Measurements from ENCODE around the gene TET2. TPM values are rescaled to one million over a fixed set of nuclear protein-coding genes. Genes with fewer than 3 reads are reported as not detected.

Gene TET2
- total RNA-seq = 10 to 100 TPM; 41.8 to 87.4 TPM

DNA sequence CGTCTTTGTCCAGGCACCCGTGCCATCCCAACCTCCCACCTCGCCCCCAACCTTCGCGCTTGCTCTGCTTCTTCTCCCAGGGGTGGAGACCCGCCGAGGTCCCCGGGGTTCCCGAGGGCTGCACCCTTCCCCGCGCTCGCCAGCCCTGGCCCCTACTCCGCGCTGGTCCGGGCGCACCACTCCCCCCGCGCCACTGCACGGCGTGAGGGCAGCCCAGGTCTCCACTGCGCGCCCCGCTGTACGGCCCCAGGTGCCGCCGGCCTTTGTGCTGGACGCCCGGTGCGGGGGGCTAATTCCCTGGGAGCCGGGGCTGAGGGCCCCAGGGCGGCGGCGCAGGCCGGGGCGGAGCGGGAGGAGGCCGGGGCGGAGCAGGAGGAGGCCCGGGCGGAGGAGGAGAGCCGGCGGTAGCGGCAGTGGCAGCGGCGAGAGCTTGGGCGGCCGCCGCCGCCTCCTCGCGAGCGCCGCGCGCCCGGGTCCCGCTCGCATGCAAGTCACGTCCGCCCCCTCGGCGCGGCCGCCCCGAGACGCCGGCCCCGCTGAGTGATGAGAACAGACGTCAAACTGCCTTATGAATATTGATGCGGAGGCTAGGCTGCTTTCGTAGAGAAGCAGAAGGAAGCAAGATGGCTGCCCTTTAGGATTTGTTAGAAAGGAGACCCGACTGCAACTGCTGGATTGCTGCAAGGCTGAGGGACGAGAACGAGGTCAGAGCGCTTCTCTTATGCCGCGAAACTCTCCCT lies at the start of gene TET2:
TSS of gene TET2 (plus strand) at position 601 of the 740 bp plus-strand sequence. CDS start 87,067 bp downstream, outside the sequence.
- H3K4me3 Mint-ChIP-seq = peak within 1 kb of the TSS; percentile 100
- no peaks in the 10 kb centered on the region for H3K9me3 Mint-ChIP-seq
- peaks cover 53% of the 10 kb centered on the region for H3K36me3 Mint-ChIP-seq (ENCODE audit: low read depth)
- ATAC-seq (replicated peaks) = peak; percentile 91
- peak within 1 kb of the TSS; percentile 100 for H3K27ac Mint-ChIP-seq
- peaks cover 20% of the 10 kb centered on the region for H3K4me1 Mint-ChIP-seq
- H3K27me3 Mint-ChIP-seq = no peaks in the 10 kb centered on the region

DNA sequence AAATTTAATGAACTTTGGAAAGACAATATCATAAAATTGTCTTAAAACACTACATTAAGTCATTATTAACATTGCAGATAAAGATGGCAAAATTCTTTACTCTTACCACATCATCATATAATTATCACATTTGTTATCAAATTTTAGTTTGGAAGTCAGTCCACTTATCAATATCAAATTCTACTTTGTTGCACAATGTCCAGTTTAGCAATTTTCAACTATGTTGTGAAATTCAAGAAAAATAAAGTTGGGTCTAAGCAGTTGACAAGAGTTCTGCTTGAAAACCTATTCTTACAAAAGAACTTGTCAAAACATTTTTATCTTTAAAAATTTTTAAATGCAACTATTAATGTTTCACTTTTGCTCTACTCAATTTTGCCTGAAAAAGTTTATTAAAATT lies 44.7 kb upstream of the TET2 start:
- ATAC-seq (replicated peaks) = no peak
- peaks cover 12% of the 10 kb centered on the region for H3K9me3 Mint-ChIP-seq
- peaks cover 3% of the 10 kb centered on the region for H3K4me1 Mint-ChIP-seq
- H3K4me3 Mint-ChIP-seq = no peak overlapping the region
- H3K36me3 Mint-ChIP-seq (ENCODE audit: low read depth) = no peaks in the 10 kb centered on the region
- H3K27me3 Mint-ChIP-seq = peaks cover 3% of the 10 kb centered on the region
- H3K27ac Mint-ChIP-seq = no peak overlapping the region

DNA sequence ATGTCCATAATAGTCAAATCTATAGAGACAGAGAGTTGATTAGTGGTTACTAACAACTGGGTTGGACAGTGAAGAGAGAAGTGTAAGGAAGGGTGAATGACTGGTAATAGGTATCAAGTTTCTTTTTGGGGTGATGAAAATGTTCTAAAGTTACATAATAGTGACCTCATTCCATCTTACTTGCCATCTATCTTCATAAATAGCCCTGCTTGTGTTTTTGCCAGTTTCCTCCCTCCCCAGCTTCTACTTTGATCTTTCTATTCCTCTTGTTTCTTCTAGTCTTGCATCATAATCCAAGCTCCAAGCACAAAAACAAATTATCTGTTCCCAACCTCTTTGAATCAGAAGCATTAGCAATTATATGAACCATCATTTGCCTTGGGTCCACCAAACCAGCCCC lies 40.2 kb upstream of the TET2 start:
- no peak overlapping the region for H3K27ac Mint-ChIP-seq
- no peaks in the 10 kb centered on the region for H3K9me3 Mint-ChIP-seq
- no peaks in the 10 kb centered on the region for H3K4me1 Mint-ChIP-seq
- no peak for ATAC-seq (replicated peaks)
- H3K4me3 Mint-ChIP-seq = no peak overlapping the region
- no peaks in the 10 kb centered on the region for H3K36me3 Mint-ChIP-seq (ENCODE audit: low read depth)
- no peaks in the 10 kb centered on the region for H3K27me3 Mint-ChIP-seq

DNA sequence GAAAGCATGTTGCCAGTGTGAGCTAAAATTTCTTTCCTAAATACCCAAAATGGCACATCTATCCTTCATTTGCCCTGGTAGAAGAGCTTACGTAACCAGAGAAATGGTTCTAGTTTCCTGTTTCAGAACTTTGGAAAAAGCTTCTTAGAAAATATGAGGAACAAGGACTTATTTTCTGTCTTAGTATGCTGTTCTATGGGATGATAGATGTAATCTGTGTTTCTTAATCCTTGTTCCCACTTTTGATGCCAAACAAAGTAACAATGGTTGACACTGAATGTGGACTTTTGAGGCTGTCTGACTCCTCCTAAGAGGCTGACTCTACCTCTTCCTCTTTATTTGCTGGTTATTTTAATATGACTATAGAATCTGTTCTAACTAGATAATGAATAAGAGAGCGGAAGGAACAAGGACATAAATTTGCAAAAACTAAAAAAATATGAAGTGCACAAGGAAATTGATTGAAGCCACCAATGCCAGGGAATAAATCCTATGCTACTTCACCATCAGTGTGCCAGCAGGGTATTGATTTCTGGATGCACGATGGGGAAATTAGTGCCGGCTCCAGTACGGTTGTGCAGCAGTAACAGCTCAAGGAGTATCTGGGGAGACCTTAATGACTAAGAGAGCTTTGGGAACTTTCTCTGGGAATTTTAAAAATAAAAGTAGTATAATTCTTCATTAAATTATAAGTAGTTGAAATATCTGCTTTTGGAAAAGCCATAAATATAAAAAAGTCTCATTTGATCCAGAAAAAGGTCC lies 39.4 kb upstream of the TET2 start:
- no peak for ATAC-seq (replicated peaks)
- H3K4me3 Mint-ChIP-seq = no peak overlapping the region
- no peaks in the 10 kb centered on the region for H3K36me3 Mint-ChIP-seq (ENCODE audit: low read depth)
- no peaks in the 10 kb centered on the region for H3K9me3 Mint-ChIP-seq
- no peak overlapping the region for H3K27ac Mint-ChIP-seq
- H3K27me3 Mint-ChIP-seq = no peaks in the 10 kb centered on the region
- no peaks in the 10 kb centered on the region for H3K4me1 Mint-ChIP-seq

DNA sequence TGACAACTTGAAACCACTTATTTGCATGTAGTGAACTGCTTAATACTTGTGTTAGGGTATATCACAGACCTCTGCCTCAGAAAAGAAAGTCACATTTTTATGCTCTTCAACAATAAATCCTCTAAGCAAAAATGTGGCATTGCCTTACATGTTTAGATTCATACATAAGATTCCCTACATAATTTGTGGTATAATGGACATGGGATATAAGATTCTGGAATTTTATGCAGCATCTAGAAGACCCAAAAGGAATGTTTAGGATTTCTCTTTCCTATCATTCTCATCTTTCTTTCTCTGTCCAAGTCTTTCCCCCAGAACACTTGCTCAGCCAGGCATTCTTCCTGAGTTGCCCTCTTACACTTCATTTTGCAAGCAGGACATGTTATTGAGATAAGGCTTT lies 37.7 kb upstream of the TET2 start:
- Mint-ChIP-seq H3K4me1 (no peaks in the 10 kb centered on the region), H3K4me3 (no peak overlapping the region), H3K27ac (no peak overlapping the region), H3K27me3 (no peaks in the 10 kb centered on the region), H3K36me3 (ENCODE audit: low read depth) (no peaks in the 10 kb centered on the region), H3K9me3 (no peaks in the 10 kb centered on the region)
- no peak for ATAC-seq (replicated peaks)

DNA sequence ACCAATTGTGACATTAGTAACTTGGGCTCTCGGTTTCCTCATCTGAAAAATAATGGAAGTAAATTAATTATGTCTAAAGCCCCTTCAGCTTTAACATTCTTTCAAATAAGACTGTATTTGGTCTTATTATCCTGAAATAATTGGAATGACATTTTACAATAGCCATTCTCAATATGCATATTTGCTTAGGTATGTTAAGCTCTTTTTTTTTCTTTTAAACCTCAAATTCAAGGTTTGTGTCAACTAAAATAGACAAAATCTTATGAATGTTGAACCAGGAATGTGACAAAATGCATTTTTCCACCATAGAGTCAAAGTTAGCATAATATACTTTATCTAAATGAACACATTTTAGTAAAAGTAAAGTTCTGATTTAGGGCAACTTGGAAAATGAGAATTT lies 34.4 kb upstream of the TET2 start:
- H3K4me1 Mint-ChIP-seq = no peaks in the 10 kb centered on the region
- no peak overlapping the region for H3K27ac Mint-ChIP-seq
- no peaks in the 10 kb centered on the region for H3K36me3 Mint-ChIP-seq (ENCODE audit: low read depth)
- ATAC-seq (replicated peaks) = no peak
- no peak overlapping the region for H3K4me3 Mint-ChIP-seq
- no peaks in the 10 kb centered on the region for H3K9me3 Mint-ChIP-seq
- H3K27me3 Mint-ChIP-seq = peaks cover 3% of the 10 kb centered on the region

DNA sequence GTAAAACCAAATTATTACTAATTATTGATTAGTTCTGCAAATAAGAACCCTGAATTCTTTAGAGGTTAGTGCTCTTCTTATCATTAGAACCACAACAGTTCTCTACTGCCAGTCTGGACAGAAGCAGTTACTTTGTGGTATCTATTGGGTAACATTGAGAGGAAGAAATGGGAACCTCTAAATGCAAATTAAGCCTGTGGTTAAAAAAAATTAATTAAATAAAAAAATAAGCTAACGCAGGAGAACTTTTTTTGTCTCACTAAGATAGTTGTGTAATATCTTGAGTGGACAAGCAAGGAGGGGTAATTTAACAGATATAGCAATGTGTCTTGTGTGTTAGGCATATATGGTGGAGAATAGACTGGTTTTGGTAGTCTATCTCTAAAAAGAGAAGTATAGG lies 32.9 kb upstream of the TET2 start:
- peaks cover 3% of the 10 kb centered on the region for H3K27me3 Mint-ChIP-seq
- no peak overlapping the region for H3K27ac Mint-ChIP-seq
- H3K9me3 Mint-ChIP-seq = no peaks in the 10 kb centered on the region
- H3K36me3 Mint-ChIP-seq (ENCODE audit: low read depth) = no peaks in the 10 kb centered on the region
- H3K4me1 Mint-ChIP-seq = no peaks in the 10 kb centered on the region
- ATAC-seq (replicated peaks) = no peak
- H3K4me3 Mint-ChIP-seq = no peak overlapping the region

DNA sequence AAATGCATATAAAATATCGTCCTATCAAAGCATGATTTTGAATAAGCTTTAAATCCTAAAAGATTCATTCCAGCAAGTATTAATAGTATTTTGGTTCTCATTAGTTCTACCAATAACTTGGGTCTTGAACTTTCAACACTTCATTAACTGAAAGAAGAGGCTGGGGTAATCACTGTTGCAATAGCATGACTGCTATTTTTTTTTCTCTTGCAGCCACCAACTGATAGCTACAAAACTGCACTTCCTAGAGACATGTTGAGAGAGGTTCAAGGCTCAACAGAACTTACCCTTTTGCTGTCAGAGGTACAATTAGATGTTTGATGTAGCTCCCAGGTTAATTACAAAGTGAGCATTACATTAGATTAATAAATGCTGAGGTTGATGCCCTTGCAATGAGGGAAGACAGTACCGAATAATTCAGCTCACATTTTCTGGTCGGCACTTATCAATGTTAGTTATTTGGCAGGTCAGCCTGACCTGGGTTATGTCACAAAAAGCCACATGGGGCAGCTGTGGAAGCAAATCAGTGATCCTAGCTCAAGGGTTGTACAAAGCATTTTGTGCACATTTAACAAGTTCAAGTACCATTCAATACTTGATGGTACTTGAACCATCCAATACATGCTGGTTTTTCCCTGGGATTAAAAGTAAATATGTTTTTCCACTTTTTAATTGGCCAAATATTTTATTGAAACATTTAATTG lies 29.9 kb upstream of the TET2 start:
- no peak for ATAC-seq (replicated peaks)
- no peaks in the 10 kb centered on the region for H3K4me1 Mint-ChIP-seq
- H3K36me3 Mint-ChIP-seq (ENCODE audit: low read depth) = no peaks in the 10 kb centered on the region
- H3K27me3 Mint-ChIP-seq = peaks cover 3% of the 10 kb centered on the region
- no peaks in the 10 kb centered on the region for H3K9me3 Mint-ChIP-seq
- no peak overlapping the region for H3K4me3 Mint-ChIP-seq
- no peak overlapping the region for H3K27ac Mint-ChIP-seq

DNA sequence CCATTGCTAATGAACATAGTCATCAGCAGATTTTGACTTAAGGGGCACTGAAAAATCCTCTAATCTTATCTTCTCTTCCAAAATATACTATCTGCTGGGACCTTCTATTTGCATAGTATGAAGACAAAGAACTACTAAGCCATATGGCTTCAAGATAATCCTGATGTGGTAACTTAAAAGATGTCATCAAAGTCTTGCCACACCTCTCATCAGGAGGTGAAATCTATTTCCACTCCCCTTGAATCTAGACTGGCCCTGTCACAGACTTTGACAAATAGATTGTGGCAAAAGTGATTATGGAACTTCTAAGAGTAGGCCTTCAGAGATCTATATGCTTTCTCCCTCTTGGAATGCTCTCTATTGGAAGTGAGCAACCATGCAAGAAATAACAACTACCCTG lies 27.3 kb upstream of the TET2 start:
- H3K4me1 Mint-ChIP-seq = no peaks in the 10 kb centered on the region
- ATAC-seq (replicated peaks) = no peak

DNA sequence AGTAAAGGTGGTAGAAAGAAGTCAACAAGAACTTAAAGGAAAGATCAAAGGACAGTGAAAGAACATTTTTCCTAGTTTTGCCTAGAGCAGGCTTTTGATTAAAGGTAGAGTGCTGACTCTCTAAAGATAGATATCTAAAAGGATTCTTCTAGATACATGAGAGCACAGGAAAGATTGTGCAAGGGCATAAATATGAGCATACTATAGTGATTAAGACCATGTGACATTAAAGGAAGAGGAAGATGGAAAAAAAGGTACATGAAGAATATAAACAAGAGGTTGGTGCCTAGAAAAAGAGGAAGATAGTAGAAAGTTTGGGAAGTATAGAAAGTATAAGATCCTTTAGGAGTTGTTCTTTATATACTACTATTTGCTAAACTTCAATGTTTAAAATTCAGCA lies 26.1 kb upstream of the TET2 start:
- no peaks in the 10 kb centered on the region for H3K36me3 Mint-ChIP-seq (ENCODE audit: low read depth)
- H3K4me1 Mint-ChIP-seq = no peaks in the 10 kb centered on the region
- no peak for ATAC-seq (replicated peaks)
- no peaks in the 10 kb centered on the region for H3K27me3 Mint-ChIP-seq
- no peak overlapping the region for H3K4me3 Mint-ChIP-seq
- H3K9me3 Mint-ChIP-seq = no peaks in the 10 kb centered on the region
- H3K27ac Mint-ChIP-seq = no peak overlapping the region

More for the DNA sequence above, 27.3 kb upstream of the TET2 start:
- Mint-ChIP-seq H3K36me3 (ENCODE audit: low read depth) (no peaks in the 10 kb centered on the region), H3K27me3 (peaks cover 3% of the 10 kb centered on the region), H3K27ac (no peak overlapping the region), H3K4me3 (no peak overlapping the region), H3K9me3 (no peaks in the 10 kb centered on the region)

DNA sequence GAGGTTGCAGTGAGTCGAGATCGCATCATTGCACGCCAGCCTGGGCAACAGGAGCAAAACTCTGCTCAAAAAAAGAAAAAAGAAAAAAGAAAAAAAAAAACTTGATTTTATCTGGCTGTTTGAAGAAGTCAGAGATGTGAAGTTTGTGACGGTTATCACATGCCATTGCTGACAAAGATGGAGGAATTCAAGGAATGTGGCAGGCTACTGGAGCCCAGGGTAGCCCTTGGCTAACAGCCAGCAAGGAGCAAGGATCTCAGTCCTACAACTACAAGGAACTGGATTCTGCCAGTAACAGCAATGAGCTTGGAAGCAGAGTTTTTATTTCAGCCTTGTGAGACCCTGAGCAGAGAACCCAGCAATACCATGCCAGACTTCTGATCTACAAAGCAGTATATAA lies 24.3 kb upstream of the TET2 start:
- H3K36me3 Mint-ChIP-seq (ENCODE audit: low read depth) = no peaks in the 10 kb centered on the region
- no peaks in the 10 kb centered on the region for H3K4me1 Mint-ChIP-seq

DNA sequence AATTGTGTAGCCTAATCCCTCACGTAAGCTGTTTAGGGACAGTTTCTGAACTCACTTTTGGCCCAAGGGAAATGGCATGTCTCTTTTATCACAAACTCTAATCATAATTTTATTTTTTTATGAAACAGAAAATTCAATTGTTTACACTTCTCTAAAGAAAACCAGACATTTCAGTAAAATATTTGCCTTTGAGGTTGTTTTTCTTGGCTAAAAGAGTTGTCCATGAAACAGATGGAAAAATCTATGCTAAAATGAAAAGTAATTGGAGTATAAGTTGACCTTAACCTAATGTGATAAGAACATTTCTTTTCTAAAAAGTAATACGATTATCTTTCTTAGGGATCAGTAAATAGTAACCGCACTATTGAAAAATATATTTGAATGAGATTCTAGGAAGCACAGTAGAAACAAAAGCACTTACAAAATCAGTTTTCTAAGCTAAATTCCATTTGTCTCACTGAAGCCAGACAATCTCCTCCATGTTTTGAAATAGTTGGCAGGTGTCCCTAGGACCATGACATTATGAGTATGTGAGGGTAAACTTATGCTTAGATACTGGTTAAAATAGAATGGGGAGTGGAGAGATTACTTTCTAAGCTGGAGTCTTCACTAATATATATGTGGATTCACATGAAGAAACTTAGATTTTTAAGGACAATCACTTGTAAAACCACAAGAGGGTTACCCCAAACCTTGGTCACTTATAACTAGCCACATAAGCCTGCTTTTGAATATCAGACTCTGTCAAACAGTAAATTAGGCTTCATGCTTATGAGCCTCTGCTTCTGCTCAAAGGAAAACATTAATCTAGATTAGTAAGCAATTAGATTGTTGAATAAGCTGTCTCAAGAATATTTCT lies 20.1 kb upstream of the TET2 start:
- no peaks in the 10 kb centered on the region for H3K36me3 Mint-ChIP-seq (ENCODE audit: low read depth)
- H3K4me3 Mint-ChIP-seq = no peak overlapping the region
- no peaks in the 10 kb centered on the region for H3K9me3 Mint-ChIP-seq
- H3K4me1 Mint-ChIP-seq = no peaks in the 10 kb centered on the region
- no peak for ATAC-seq (replicated peaks)
- no peaks in the 10 kb centered on the region for H3K27me3 Mint-ChIP-seq
- no peak overlapping the region for H3K27ac Mint-ChIP-seq

More for the DNA sequence above, 24.3 kb upstream of the TET2 start:
- Mint-ChIP-seq H3K27me3 (no peaks in the 10 kb centered on the region), H3K9me3 (no peaks in the 10 kb centered on the region), H3K4me3 (no peak overlapping the region), H3K27ac (no peak overlapping the region)
- ATAC-seq (replicated peaks) = no peak

DNA sequence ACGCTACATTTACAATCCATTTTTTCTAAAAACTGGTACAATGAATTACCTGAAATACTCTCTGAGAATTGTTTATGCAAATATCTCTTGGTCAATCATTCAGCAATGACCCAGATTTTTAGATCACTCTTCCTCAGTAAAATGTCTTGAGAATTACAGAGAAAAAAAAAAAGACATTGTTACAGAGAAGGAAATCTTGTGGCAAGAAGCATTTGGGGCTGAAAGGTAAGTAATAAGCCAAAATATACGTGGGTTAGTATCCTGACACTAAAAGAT lies 19.6 kb upstream of the TET2 start:
- H3K27ac Mint-ChIP-seq = no peak overlapping the region
- ATAC-seq (replicated peaks) = no peak
- no peaks in the 10 kb centered on the region for H3K9me3 Mint-ChIP-seq
- no peaks in the 10 kb centered on the region for H3K27me3 Mint-ChIP-seq
- H3K4me3 Mint-ChIP-seq = no peak overlapping the region
- H3K36me3 Mint-ChIP-seq (ENCODE audit: low read depth) = no peaks in the 10 kb centered on the region
- no peaks in the 10 kb centered on the region for H3K4me1 Mint-ChIP-seq

DNA sequence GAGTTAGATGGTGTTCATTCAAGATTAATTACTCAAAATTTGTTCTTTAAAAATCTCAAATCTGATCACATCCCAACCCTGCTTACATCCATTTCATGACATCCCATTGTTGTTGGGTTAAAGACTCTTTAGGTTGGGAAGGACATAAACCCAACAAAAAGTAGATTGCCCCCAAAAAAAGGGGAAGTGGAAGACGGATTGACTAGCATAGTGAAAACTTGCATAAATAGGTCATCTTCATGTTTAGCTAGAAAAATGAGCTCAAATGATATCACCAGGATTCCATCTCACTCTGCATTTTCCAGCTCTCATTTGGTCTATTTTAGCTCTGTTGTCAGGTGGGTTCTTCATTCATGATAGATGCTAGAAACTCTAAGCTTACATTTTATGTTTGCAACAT lies 18.5 kb upstream of the TET2 start:
- Mint-ChIP-seq H3K27ac (no peak overlapping the region), H3K27me3 (no peaks in the 10 kb centered on the region), H3K4me3 (no peak overlapping the region), H3K4me1 (no peaks in the 10 kb centered on the region), H3K9me3 (no peaks in the 10 kb centered on the region), H3K36me3 (ENCODE audit: low read depth) (no peaks in the 10 kb centered on the region)
- no peak for ATAC-seq (replicated peaks)
